GM19239 (cell line): Measurements from ENCODE around the gene COA3.

Source experiments
- DNase-seq: peaks from one replicate; pipeline ENCODE4 v3.0.0; 2011; ENCODE audit warnings: low spot score; ENCODE audit not compliant: insufficient read length
- FAIRE-seq: peaks from 2 replicates; lab custom pipeline; 2011; peaks lifted over from hg19 to GRCh38; lab: Jason Lieb, UNC

COA3 gene

GRCh38 chr17:42819939-42820535, 21.5 kb upstream of the COA3 start:
- FAIRE-seq (no peak), DNase-seq (peak; percentile 39)

- DNase-seq (no peak), FAIRE-seq (no peak)
These were observed 19.9 kb upstream of the COA3 start for GRCh38 chr17:42818379-42818778.

DNA sequence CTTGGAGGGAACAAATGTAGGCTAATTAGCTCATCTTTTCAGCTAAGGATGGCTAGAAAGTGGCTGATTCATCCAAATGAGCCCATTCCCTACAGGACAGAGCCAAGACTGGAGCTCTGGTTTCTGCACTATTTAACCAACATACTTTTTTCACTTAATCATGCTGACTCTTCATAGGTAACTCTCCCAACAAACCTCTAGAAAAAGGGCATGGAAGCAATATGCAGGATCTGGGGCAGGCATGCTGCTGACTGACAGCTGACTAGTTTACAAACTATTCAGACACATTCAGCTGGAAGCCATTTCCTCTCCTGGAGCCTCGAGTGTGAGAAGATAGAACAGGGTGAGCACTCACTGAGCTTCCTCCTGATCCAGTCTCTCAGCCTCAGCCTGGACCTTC, 19.4 kb upstream of the COA3 start:
- DNase-seq (no peak), FAIRE-seq (no peak)

GRCh38 chr17:42814633-42815399, 16.3 kb upstream of the COA3 start:
- no peak for DNase-seq

DNA sequence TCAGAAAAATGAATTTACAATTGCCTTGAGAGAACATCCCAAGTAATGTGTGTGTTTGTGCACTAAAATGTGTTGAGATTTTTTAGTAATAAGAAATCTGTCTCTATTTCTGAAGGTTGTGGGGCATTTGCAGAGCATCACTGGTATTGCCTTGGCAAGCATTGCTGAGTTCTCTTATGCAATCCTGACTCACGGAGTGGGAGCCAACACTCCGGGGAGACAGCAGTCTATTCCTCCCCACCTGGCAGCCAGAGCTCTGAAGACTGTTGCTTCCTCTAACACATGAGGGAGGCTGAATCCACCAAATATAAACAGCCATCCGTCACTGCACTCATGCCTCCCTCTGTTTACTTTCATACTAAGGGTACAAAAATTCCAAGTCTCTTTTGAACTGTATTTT, 10.7 kb upstream of the COA3 start:
- no peak for FAIRE-seq
- DNase-seq: no peak

More at GRCh38 chr17:42814633-42815399, 16.3 kb upstream of the COA3 start:
- FAIRE-seq: no peak

DNA sequence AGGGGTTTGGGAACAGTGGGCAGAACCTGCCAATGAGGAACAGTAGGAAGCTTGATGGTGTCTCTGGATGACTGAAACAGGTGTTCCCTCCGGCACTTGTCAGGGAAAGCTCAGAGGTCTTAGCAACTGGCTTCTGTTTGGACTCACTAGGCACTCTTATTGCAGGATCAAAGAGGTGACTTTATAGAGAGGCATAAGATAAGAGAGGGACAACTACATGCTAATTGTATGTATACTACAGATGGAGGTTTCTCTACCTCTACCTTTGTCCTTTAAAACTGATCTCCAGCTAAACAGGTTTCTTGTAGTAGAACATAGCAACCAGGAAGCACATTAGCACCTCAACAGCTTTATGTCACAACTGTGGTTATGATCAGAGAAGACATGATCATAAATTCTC, 7.7 kb upstream of the COA3 start:
- FAIRE-seq: no peak

GRCh38 chr17:42804918-42805367, 6.4 kb upstream of the COA3 start:
- DNase-seq: no peak
- no peak for FAIRE-seq

More for the DNA sequence above, 7.7 kb upstream of the COA3 start:
- DNase-seq: no peak

DNA sequence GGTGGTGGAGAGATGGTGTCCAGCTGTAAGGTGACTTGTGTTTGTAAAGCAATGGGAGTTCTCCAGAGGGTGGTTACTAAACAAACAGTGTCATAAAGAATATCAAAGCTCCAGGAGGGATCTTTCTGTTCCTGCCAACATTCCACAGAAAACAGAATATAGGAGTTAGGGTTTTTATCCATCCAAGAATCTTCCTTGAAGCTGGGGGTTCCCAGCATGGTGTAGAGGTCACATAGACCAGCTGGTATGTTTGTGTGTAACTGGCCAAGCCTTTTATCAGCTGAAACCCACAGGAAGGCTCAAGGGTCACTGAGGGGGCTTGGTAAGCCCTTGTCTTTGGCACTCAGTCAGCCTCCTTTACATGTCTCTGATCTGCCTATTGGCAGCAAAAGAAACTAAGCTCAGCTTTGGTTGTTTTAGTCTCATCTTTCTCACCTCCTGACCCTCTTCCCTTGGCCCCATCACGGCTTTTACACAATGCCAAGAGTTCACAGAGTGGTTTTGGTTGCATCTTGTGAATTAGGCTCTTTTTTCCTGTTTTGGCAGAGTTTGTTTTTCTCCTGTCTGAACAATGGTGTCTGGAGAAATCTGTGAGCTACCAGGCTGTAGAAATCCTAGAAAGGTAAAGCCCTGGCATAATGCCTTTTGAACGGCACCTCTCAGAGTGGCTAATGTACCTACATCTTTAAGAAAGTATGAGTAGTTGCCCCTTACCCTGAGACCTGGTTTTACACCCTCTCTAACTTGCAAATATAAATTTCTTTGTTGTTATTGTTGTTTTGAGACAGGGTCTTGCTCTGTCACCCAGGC, 4.8 kb upstream of the COA3 start:
- no peak for FAIRE-seq
- no peak for DNase-seq

DNA sequence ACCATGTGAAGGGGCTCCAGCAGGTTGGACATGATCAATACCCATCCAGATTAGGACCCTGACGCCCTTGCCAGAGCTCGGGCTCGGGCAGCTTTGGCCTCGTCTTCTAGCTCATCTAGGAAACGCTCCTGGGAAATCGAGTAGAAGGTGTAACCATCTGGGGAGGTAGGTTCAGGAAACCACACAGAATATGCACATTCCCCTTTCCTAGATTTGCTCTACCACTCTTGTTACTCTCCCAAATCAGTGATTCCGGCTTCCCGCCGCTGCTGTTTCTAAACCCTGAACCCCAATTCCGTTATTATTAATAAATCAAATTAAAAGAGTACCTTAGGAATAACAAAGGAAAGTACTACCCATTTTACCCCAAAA, 507 bp downstream of the COA3 start:
- DNase-seq: no peak
- FAIRE-seq: no peak

DNA sequence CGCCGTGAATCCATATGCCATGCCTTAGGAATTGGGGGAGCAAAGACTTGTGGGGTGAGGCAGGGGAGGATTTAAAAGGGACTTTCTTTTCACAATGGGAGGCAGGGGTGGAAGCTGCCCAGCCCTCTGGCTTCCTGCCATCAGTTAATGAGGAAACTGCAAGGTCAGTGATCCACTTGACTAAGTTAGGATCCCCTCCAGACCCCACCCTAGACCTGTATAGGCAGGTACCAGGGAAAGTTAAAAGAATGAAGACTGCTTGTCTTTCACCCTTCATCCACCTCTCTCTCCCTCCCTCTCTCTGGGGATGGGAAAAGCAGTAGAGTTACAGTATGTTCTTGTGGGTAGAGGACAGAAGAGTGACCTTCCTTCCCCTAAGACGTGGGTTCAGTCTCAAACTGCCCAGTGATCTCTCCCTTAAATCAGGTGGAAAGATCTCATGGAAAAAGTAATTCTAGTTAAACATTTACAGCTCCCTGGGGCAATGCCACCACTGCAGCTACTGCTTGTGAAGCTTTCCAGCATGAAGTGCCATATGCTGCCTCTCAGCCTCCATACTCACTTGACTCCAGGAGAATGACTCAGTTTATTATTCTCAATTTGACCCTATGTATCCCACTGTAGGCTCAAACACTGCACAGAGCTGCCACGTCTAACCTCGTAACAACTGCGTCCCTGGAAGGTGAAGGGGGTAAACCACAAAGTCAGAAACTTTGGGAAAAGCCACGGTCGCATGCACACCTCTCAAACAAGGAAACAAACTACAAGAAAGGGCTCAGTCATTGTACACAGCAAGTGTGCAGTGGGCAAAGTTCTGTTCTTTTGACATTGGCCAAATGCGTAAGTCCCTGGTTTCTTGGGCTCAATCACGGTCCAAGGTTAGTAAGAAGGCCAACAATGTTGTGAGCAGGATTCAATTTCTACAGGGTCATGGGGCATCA, 1.2 kb downstream of the COA3 start:
- DNase-seq: no peak
- no peak for FAIRE-seq

GRCh38 chr17:42796066-42796758, 2.3 kb downstream of the COA3 start:
- DNase-seq: no peak
- no peak for FAIRE-seq

DNA sequence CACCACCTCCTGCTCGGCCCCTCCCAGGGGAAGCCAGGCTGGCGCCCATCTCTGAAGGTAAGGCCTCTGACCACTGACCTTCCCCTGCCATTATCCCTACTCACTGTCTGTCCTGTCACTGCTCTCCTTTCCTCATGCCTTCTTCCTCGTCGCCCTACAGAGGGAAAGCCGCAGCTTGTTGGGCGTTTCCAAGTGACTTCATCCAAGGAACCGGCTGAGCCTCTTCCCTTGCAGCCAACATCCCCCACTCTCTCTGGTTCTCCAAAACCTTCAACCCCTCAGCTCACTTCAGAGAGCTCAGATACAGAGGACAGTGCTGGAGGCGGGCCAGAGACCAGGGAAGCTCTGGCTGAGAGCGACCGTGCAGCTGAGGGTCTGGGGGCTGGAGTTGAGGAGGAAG, 3.0 kb downstream of the COA3 start:
- DNase-seq (no peak), FAIRE-seq (no peak)

GRCh38 chr17:42795061-42795460, 3.4 kb downstream of the COA3 start:
- DNase-seq (no peak), FAIRE-seq (no peak)

DNA sequence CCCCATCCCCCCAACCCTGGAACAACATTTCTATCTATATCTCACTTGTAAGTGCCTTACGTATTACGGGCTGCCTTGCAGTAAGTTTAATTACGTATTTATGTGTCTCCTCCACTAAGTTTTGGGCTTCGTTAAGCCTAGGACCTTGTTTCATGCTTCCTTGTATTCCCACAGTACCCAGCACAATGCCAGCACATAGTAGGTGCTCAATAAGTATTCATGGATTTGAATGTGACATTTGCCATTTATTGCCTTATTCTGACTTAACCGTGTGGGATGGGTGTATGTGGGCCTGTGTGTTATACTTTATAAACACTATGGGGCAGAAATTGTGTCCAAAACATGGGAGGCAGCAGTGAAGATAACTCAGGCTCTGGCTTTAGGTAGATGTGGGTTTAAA, 6.0 kb downstream of the COA3 start:
- no peak for FAIRE-seq
- no peak for DNase-seq

DNA sequence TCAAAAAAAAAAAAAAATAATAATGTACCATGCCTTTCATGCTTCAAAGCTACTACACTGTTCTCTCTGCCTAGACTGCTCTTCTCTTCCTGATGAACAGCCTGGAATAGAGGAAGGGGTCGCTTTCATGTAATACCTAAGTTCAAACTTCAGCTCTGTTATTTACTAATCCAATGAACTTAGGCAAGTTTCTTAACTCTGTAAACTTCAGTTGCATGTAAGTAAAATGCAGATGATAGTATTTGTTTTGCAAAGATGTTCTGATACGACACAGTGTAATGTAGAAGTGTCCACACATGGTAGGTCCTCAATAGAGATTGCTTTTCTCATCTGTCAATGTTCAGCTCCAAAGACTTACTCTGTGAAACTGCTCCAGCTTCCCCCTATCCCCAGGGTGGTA, 6.6 kb downstream of the COA3 start:
- no peak for DNase-seq
- FAIRE-seq: no peak

DNA sequence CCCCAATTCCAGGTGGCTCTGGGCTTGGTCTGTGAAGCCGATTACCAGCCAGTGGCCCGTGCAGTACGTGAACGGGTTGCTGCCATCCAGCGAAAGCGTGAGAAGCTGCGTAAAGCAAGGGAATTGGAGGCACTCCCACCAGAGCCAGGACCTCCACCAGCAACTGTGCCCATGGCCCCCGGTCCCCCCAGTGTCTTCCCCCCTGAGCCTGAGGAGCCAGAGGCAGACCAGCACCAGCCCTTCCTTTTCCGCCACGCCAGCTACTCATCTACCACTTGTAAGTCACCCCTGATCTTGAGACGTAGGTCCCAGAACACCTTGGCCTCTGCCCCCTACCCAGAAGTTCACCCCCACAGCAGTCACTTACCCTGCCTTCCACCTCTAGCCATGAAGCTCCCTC, 11.2 kb downstream of the COA3 start:
- no peak for FAIRE-seq
- no peak for DNase-seq

- DNase-seq (no peak), FAIRE-seq (no peak)
These were observed 13.5 kb downstream of the COA3 start for GRCh38 chr17:42784811-42785592.

DNA sequence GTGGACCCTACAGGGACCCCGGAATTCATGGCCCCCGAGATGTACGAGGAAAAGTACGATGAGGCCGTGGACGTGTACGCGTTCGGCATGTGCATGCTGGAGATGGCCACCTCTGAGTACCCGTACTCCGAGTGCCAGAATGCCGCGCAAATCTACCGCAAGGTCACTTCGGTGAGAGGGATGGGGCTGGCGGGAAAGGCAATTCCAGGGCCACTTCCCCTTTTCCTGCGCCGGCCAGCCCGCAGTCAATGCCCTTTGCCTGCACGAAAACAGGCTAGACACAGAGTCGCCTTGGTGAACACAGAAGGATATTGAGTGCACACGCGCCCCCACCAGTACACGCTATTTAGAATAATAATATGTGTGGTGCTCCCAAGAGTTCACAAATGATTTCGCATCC, 14.1 kb downstream of the COA3 start:
- FAIRE-seq: no peak
- no peak for DNase-seq

DNA sequence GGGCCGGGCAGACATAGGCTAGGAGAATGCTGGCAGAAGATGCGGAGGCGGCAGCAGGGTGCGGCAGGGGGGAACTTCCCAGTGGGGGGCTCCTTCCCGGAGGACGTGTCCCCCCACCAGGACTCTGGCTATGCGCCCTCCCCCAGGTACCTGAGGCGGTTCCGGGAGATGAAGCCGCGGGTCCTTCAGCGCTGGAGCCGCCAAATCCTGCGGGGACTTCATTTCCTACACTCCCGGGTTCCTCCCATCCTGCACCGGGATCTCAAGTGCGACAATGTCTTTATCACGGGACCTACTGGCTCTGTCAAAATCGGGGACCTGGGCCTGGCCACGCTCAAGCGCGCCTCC, 14.7 kb downstream of the COA3 start:
- no peak for DNase-seq
- FAIRE-seq: no peak
